Neural cell (in vitro differentiated cells): ENCODE measurements around the gene TEX14.

Experiments
- EZH2 ChIP-seq: fragments of 200-600, 300-800 bp; shearing (Covaris generic), sonication (generic); IDR thresholded peaks from 2 replicates; pipeline ENCODE4 v1.6.1; 2014; ENCODE audit warnings: antibody characterized with exemption, low read length, borderline replicate concordance, mild to moderate bottlenecking; ENCODE audit not compliant: insufficient read depth, poor library complexity, severe bottlenecking
- POLR2AphosphoS5 ChIP-seq: IDR thresholded peaks from 2 replicates; pipeline ENCODE4 v1.6.1; 2012
- RAD21 ChIP-seq: fragments of 450-650 bp; conservative IDR thresholded peaks from 2 replicates; pipeline ENCODE4 v1.6.1; 2014; ENCODE audit warnings: antibody characterized with exemption, mild to moderate bottlenecking, moderate library complexity
- SMC3 ChIP-seq: fragments of 450-650 bp; conservative IDR thresholded peaks from 2 replicates; pipeline ENCODE4 v1.6.1; 2014; ENCODE audit warnings: antibody characterized with exemption, mild to moderate bottlenecking, moderate library complexity; ENCODE audit not compliant: poor library complexity
- TF ChIP-seq, protein P1 (sequence below): fragments of 450-650 bp; IDR thresholded peaks from 2 replicates; pipeline ENCODE4 v1.5.1; 2014; ENCODE audit warnings: antibody characterized with exemption, mild to moderate bottlenecking, moderate library complexity; ENCODE audit not compliant: poor library complexity, severe bottlenecking

DNA sequence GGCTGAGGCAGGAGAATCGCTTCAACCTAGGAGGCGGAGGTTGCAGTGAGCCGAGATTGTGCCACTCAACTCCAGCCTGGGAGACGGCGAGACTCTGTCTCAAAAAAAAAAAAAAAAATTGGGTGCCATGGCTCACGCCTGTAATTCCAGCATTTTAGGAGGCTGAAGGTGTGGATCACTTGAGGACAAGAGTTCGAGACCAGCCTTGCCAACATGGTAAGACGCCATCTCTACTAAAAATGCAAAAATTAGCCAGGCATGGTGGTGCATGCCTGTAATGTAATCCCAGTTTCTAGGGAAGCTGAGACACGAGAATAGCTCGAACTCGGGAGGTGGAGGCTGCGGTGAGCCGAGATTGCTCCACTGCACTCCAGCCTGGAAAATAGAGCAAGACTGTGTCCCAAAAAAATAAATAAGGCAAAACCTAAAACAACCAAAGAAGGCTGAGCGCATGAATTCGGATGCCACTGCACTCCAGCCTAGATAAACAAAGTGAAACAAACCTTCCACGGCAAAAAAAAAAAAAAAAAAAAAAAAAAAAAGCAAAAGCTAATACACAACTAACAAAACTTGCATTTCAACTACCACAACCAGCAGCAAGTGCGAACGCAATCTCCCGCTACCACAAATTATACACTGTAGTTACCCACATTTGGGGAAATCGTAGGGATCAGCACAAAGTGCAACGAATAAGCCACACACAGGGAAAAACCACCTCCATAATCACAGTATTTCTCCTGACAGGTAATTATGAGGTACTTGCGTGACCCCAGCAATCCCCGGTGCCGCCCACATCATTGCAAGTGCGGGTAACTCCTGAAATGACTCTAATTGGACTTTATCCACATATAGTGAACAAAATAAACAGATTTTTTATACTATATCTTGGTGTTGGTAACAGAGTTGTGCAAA lies 25.6 kb downstream of the TEX14 start:
- TF ChIP-seq SMC3 (no peak), POLR2AphosphoS5 (peak; percentile 9), EZH2 (no peak), RAD21 (no peak)
- TF ChIP-seq, protein P1, sequence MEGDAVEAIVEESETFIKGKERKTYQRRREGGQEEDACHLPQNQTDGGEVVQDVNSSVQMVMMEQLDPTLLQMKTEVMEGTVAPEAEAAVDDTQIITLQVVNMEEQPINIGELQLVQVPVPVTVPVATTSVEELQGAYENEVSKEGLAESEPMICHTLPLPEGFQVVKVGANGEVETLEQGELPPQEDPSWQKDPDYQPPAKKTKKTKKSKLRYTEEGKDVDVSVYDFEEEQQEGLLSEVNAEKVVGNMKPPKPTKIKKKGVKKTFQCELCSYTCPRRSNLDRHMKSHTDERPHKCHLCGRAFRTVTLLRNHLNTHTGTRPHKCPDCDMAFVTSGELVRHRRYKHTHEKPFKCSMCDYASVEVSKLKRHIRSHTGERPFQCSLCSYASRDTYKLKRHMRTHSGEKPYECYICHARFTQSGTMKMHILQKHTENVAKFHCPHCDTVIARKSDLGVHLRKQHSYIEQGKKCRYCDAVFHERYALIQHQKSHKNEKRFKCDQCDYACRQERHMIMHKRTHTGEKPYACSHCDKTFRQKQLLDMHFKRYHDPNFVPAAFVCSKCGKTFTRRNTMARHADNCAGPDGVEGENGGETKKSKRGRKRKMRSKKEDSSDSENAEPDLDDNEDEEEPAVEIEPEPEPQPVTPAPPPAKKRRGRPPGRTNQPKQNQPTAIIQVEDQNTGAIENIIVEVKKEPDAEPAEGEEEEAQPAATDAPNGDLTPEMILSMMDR, result no peak
